Common myeloid progenitor, CD34-positive (primary cell): ENCODE data around the gene MXRA8.

Experiments
- CTCF ChIA-PET: fragments of 350-600 bp; sonication (Branson Sonifier 250); formaldehyde crosslinking; loops from one replicate; lab custom pipeline; 2021; ENCODE audit warnings: antibody characterized with exemption; lab: Charles Lee
- POLR2A ChIA-PET: fragments of 350-600 bp; sonication (Branson Sonifier 250); formaldehyde crosslinking; loops from one replicate; lab custom pipeline; 2021; ENCODE audit warnings: antibody characterized with exemption; lab: Charles Lee
- DNase-seq, 3 donors: peaks; one replicate each; pipeline versions ENCODE4 v3.0.0 to v3.0.0-alpha.2; 2013
- H3K27ac ChIP-seq, 2 experiments: 1 replicate in 1 of 2; 2 replicates in 1 of 2; pipeline ENCODE4 v1.7.0; 2013; ENCODE audit warnings: inconsistent platforms in 2 of 2, low read length in 2 of 2, mild to moderate bottlenecking in 2 of 2, low read depth in 1 of 2, moderate library complexity in 1 of 2; ENCODE audit not compliant: severe bottlenecking in 2 of 2, insufficient read depth in 1 of 2, poor library complexity in 1 of 2
- H3K27me3 ChIP-seq, 5 experiments: replicated peaks in 2 of 5; 1 replicate in 3 of 5; 2 replicates in 2 of 5; pipeline versions ENCODE4 v1.6.1 to v1.7.0; 2013; ENCODE audit warnings: low read length in 4 of 5, mild to moderate bottlenecking in 2 of 5, moderate library complexity in 2 of 5, inconsistent platforms in 1 of 5; ENCODE audit not compliant: insufficient read depth in 5 of 5, control insufficient read depth in 4 of 5
- H3K36me3 ChIP-seq, 4 experiments: 1 replicate in 2 of 4; 2 replicates in 2 of 4; pipeline versions ENCODE4 v1.6.1 to v1.7.0; 2013; ENCODE audit warnings: low read length in 3 of 4, control low read depth in 1 of 4, mild to moderate bottlenecking in 1 of 4; ENCODE audit not compliant: control insufficient read depth in 4 of 4, insufficient read depth in 4 of 4
- H3K4me1 ChIP-seq, 4 experiments: 1 replicate in 3 of 4; 2 replicates in 1 of 4; pipeline versions ENCODE4 v1.6.1 to v1.7.1; 2013; ENCODE audit warnings: low read length in 3 of 4, mild to moderate bottlenecking in 3 of 4, control low read depth in 1 of 4, inconsistent platforms in 1 of 4, moderate library complexity in 1 of 4; ENCODE audit not compliant: control insufficient read depth in 4 of 4, insufficient read depth in 4 of 4; ENCODE audit errors: control extremely low read depth in 1 of 4
- H3K4me3 ChIP-seq, 7 experiments: 1 replicate in 4 of 7; 2 replicates in 3 of 7; pipeline versions ENCODE4 v1.5.1 to v1.7.0; 2013; ENCODE audit warnings: mild to moderate bottlenecking in 7 of 7, low read length in 6 of 7, moderate library complexity in 6 of 7, inconsistent platforms in 2 of 7, low read depth in 2 of 7, control low read depth in 1 of 7; ENCODE audit not compliant: insufficient read depth in 4 of 7, control insufficient read depth in 1 of 7; ENCODE audit errors: extremely low read depth in 1 of 7
- H3K9me3 ChIP-seq, 5 experiments: 1 replicate in 4 of 5; 2 replicates in 1 of 5; pipeline versions ENCODE4 v1.6.1 to v1.7.1; 2013; ENCODE audit warnings: low read length in 4 of 5, mild to moderate bottlenecking in 2 of 5, inconsistent platforms in 1 of 5, low read depth in 1 of 5, moderate library complexity in 1 of 5; ENCODE audit not compliant: control insufficient read depth in 4 of 5, insufficient read depth in 2 of 5; ENCODE audit errors: control extremely low read depth in 1 of 5
- WGBS: methylation state at CpG from one replicate; pipeline ENCODE4 v1.1.5; 2013; ENCODE audit not compliant: insufficient coverage; 5-methylcytosine and 5-hydroxymethylcytosine counted together

Gene MXRA8

GRCh38 chr1:1308756-1309250, 49.6 kb downstream of the MXRA8 start:
- no peaks in the 10 kb centered on the region for H3K27me3 ChIP-seq
- POLR2A ChIA-PET = interaction anchor here (0.7 kb wide), 1 partner anchor 187 kb away, joined by 3 read pairs; no protein-coding TSS in a partner anchor
- no peak for DNase-seq
- H3K4me3 ChIP-seq = peak overlapping the region; percentile 43 to 88 (median 74)
- CTCF ChIA-PET = interaction anchor here (1.1 to 1.2 kb wide), 3 partner anchors 14 to 63 kb away, joined by 3 read pairs; no protein-coding TSS in a partner anchor
- peak overlapping the region in 1 of 2 experiments; percentile 73 for H3K27ac ChIP-seq
- WGBS = under 1% methylated on average over 56 of the region's 66 CpGs
- H3K9me3 ChIP-seq = no peaks in the 10 kb centered on the region
- H3K36me3 ChIP-seq = peaks cover 3 to 45% (median 29%) of the 10 kb centered on the region in 4 experiments
- H3K4me1 ChIP-seq = peaks cover 4 to 52% (median 47%) of the 10 kb centered on the region in 4 experiments

- CTCF ChIA-PET = no interaction called here
- no peaks in the 10 kb centered on the region for H3K27me3 ChIP-seq
- peak within 1 kb of the TSS; percentile 45 to 88 (median 80) for H3K4me3 ChIP-seq
- H3K4me1 ChIP-seq = peaks cover 4 to 52% (median 51%) of the 10 kb centered on the region in 4 experiments
- POLR2A ChIA-PET = no interaction called here
- peak; percentile 91 to 95 (median 94) for DNase-seq
- no peaks in the 10 kb centered on the region for H3K9me3 ChIP-seq
- WGBS = under 1% methylated on average over 100 of the region's 131 CpGs
- H3K36me3 ChIP-seq = peaks cover 3 to 39% (median 22%) of the 10 kb centered on the region in 4 experiments
- H3K27ac ChIP-seq = peak within 1 kb of the TSS in 1 of 2 experiments; percentile 78
Observed at GRCh38 chr1:1307923-1308755, 50.2 kb downstream of the MXRA8 start, which contains the start of the genes ACAP3 and PUSL1. Gene ACAP3, minus strand, starts transcription at chr1:1307930. Its CDS starts 115 bp downstream, at chr1:1307815. Gene PUSL1, plus strand, starts transcription at chr1:1308597. Its CDS starts 47 bp downstream, at chr1:1308644.

GRCh38 chr1:1307261-1307922, 51.0 kb downstream of the MXRA8 start:
- ChIA-PET POLR2A (no interaction called here), CTCF (no interaction called here)
- Histone ChIP-seq H3K4me3 (peak overlapping the region; percentile 35 to 88 (median 80)), H3K36me3 (peaks cover 3 to 31% (median 17%) of the 10 kb centered on the region in 4 experiments), H3K4me1 (peaks cover 4 to 55% (median 51%) of the 10 kb centered on the region in 4 experiments), H3K9me3 (no peaks in the 10 kb centered on the region), H3K27ac (peak overlapping the region in 1 of 2 experiments; percentile 49), H3K27me3 (no peaks in the 10 kb centered on the region)
- WGBS = under 1% methylated on average over 68 of the region's 83 CpGs
- DNase-seq = no peak

GRCh38 chr1:1306661-1307260, 51.6 kb downstream of the MXRA8 start:
- CTCF ChIA-PET = no interaction called here
- no peak for DNase-seq
- POLR2A ChIA-PET = no interaction called here

GRCh38 chr1:1306070-1306660, 52.2 kb downstream of the MXRA8 start:
- Histone ChIP-seq H3K4me3 (peak overlapping the region in 6 of 7 experiments; percentile 55 to 88 (median 82)), H3K9me3 (no peaks in the 10 kb centered on the region), H3K27ac (peak overlapping the region in 1 of 2 experiments; percentile 76), H3K27me3 (no peaks in the 10 kb centered on the region), H3K36me3 (peaks cover 0 to 19% (median 9%) of the 10 kb centered on the region in 4 experiments), H3K4me1 (peaks cover 4 to 55% (median 51%) of the 10 kb centered on the region in 4 experiments)
- DNase-seq = peak in 2 of 3 donors; percentile 43 to 57
- WGBS = 37% methylated on average over 9 of the region's 11 CpGs
- ChIA-PET CTCF (interaction anchor here (0.6 to 1.1 kb wide), 2 partner anchors 16 to 483 kb away, joined by 3 to 4 read pairs; no protein-coding TSS in a partner anchor), POLR2A (no interaction called here)

More at GRCh38 chr1:1306661-1307260, 51.6 kb downstream of the MXRA8 start:
- WGBS = 59% methylated on average over 25 of the region's 27 CpGs
- Histone ChIP-seq H3K4me1 (peaks cover 4 to 55% (median 51%) of the 10 kb centered on the region in 4 experiments), H3K4me3 (peak overlapping the region; percentile 35 to 88 (median 80)), H3K27ac (peak overlapping the region in 1 of 2 experiments; percentile 49), H3K36me3 (peaks cover 2 to 25% (median 14%) of the 10 kb centered on the region in 4 experiments), H3K9me3 (no peaks in the 10 kb centered on the region), H3K27me3 (no peaks in the 10 kb centered on the region)
